ENCODE data around the gene CREBBP.

CREBBP gene

GRCh38 chr16:3712861-3713372 lies 167.6 kb downstream of the CREBBP start:
- H3F3A ChIP-seq (ENCODE audit: insufficient read depth, low read length), result no peaks in the 10 kb centered on the region
- peaks cover 76% of the 10 kb centered on the region for H3K79me2 ChIP-seq (ENCODE audit: insufficient read depth, low read length)
- no peaks in the 10 kb centered on the region for H3K27me3 ChIP-seq (ENCODE audit: insufficient read depth, low read length)
- no peaks in the 10 kb centered on the region for H4K20me1 ChIP-seq (ENCODE audit: insufficient read depth, low read length)
- TF ChIP-seq EZH2 (IDR thresholded peaks at IDR 0.05; ENCODE audit: borderline replicate concordance, low read length), result no peak
- no peak for TF ChIP-seq CTCF (IDR thresholded peaks at IDR 0.05; ENCODE audit: low read length)
- no peak overlapping the region for H3K9ac ChIP-seq (ENCODE audit: low read length)
- H3K9me2 ChIP-seq (ENCODE audit: low read depth, low read length), result no peaks in the 10 kb centered on the region
- no peak overlapping the region for H3K4me3 ChIP-seq (ENCODE audit: low read depth, low read length, poor library complexity, severe bottlenecking)
- H3K9me3 ChIP-seq (ENCODE audit: low read length), result no peaks in the 10 kb centered on the region
- H3K36me3 ChIP-seq (ENCODE audit: insufficient read depth, low read length), result peaks cover 38% of the 10 kb centered on the region
- H3K4me1 ChIP-seq (ENCODE audit: insufficient read depth, low read length, severe bottlenecking), result peaks cover 43% of the 10 kb centered on the region
- no peak overlapping the region; the same call in 1 of the 2 replicates for H3K4me2 ChIP-seq (ENCODE audit: low read length)
- no peak overlapping the region for H3K27ac ChIP-seq (ENCODE audit: low read depth, low read length, poor library complexity, severe bottlenecking)
- H2AFZ ChIP-seq (ENCODE audit: low read length), result no peak overlapping the region

GRCh38 chr16:3706253-3707012 lies 174.1 kb downstream of the CREBBP start:
- no peaks in the 10 kb centered on the region for H3K9me3 ChIP-seq (ENCODE audit: low read length)
- no peaks in the 10 kb centered on the region for H4K20me1 ChIP-seq (ENCODE audit: insufficient read depth, low read length)
- no peak overlapping the region for H3K4me2 ChIP-seq (ENCODE audit: low read length)
- H3K27ac ChIP-seq (ENCODE audit: low read depth, low read length, poor library complexity, severe bottlenecking), result no peak overlapping the region
- no peaks in the 10 kb centered on the region; the same call in 1 of the 2 replicates for H3F3A ChIP-seq (ENCODE audit: insufficient read depth, low read length)
- H3K9me2 ChIP-seq (ENCODE audit: low read depth, low read length), result no peaks in the 10 kb centered on the region
- no peak for TF ChIP-seq CTCF (IDR thresholded peaks at IDR 0.05; ENCODE audit: low read length)
- no peak for TF ChIP-seq EZH2 (IDR thresholded peaks at IDR 0.05; ENCODE audit: borderline replicate concordance, low read length)
- no peak overlapping the region for H2AFZ ChIP-seq (ENCODE audit: low read length)
- H3K4me1 ChIP-seq (ENCODE audit: insufficient read depth, low read length, severe bottlenecking), result peaks cover 4% of the 10 kb centered on the region
- H3K27me3 ChIP-seq (ENCODE audit: insufficient read depth, low read length), result no peaks in the 10 kb centered on the region
- H3K79me2 ChIP-seq (ENCODE audit: insufficient read depth, low read length), result peaks cover 55% of the 10 kb centered on the region
- no peak overlapping the region for H3K4me3 ChIP-seq (ENCODE audit: low read depth, low read length, poor library complexity, severe bottlenecking)
- H3K36me3 ChIP-seq (ENCODE audit: insufficient read depth, low read length), result peaks cover 59% of the 10 kb centered on the region
- no peak overlapping the region for H3K9ac ChIP-seq (ENCODE audit: low read length)

- no peaks in the 10 kb centered on the region for H3K9me2 ChIP-seq (ENCODE audit: low read depth, low read length)
- H3K27me3 ChIP-seq (ENCODE audit: insufficient read depth, low read length), result no peaks in the 10 kb centered on the region
- H3K9me3 ChIP-seq (ENCODE audit: low read length), result no peaks in the 10 kb centered on the region
- no peak overlapping the region for H3K4me3 ChIP-seq (ENCODE audit: low read depth, low read length, poor library complexity, severe bottlenecking)
- no peaks in the 10 kb centered on the region for H4K20me1 ChIP-seq (ENCODE audit: insufficient read depth, low read length)
- peaks cover 4% of the 10 kb centered on the region for H3K4me1 ChIP-seq (ENCODE audit: insufficient read depth, low read length, severe bottlenecking)
- H3K4me2 ChIP-seq (ENCODE audit: low read length), result no peak overlapping the region
- H3K36me3 ChIP-seq (ENCODE audit: insufficient read depth, low read length), result peaks cover 42% of the 10 kb centered on the region
- no peak overlapping the region for H3K9ac ChIP-seq (ENCODE audit: low read length)
- no peaks in the 10 kb centered on the region; the same call in 1 of the 2 replicates for H3F3A ChIP-seq (ENCODE audit: insufficient read depth, low read length)
- H3K27ac ChIP-seq (ENCODE audit: low read depth, low read length, poor library complexity, severe bottlenecking), result no peak overlapping the region
- H2AFZ ChIP-seq (ENCODE audit: low read length), result no peak overlapping the region
- peaks cover 54% of the 10 kb centered on the region for H3K79me2 ChIP-seq (ENCODE audit: insufficient read depth, low read length)
- TF ChIP-seq EZH2 (IDR thresholded peaks at IDR 0.05; ENCODE audit: borderline replicate concordance, low read length) (no peak), CTCF (IDR thresholded peaks at IDR 0.05; ENCODE audit: low read length) (no peak)
These were observed 178.4 kb downstream of the CREBBP start for GRCh38 chr16:3702082-3702481.
